H9 (cell line): ENCODE results near the gene CLDN10. TPM values are rescaled to one million over a fixed set of nuclear protein-coding genes. Genes with fewer than 3 reads are reported as not detected.

Experiments
- DNase-seq: peaks from one replicate; pipeline ENCODE4 v3.0.0-alpha.2; 2017
- H2AFZ ChIP-seq: one replicate; pipeline ENCODE4 v1.6.1; 2013; ENCODE audit warnings: mild to moderate bottlenecking, low read length, control low read depth, moderate library complexity
- H2AK5ac ChIP-seq: 2 replicates; pipeline ENCODE4 v1.6.1; 2013; ENCODE audit warnings: low read length, control low read depth, mixed read lengths; ENCODE audit not compliant: insufficient read length
- H2BK120ac ChIP-seq: one replicate; pipeline ENCODE4 v1.6.1; 2013; ENCODE audit warnings: low read depth, mild to moderate bottlenecking, low read length, control low read depth, inconsistent platforms; ENCODE audit not compliant: poor library complexity, severe bottlenecking
- H2BK12ac ChIP-seq: 2 replicates; pipeline ENCODE4 v1.6.1; 2013; ENCODE audit warnings: low read length, control low read depth, mixed read lengths, low read depth; ENCODE audit not compliant: insufficient read length
- H2BK15ac ChIP-seq: 2 replicates; pipeline ENCODE4 v1.6.1; 2013; ENCODE audit warnings: low read depth, low read length, control low read depth
- H2BK20ac ChIP-seq: one replicate; pipeline ENCODE4 v1.6.1; 2013; ENCODE audit warnings: low read depth, mild to moderate bottlenecking, low read length, control low read depth, inconsistent platforms; ENCODE audit not compliant: poor library complexity, severe bottlenecking
- H2BK5ac ChIP-seq: 2 replicates; pipeline ENCODE4 v1.6.1; 2013; ENCODE audit warnings: low read length, control low read depth, mixed read lengths; ENCODE audit not compliant: insufficient read length
- H3K14ac ChIP-seq: 2 replicates; pipeline ENCODE4 v1.6.1; 2013; ENCODE audit warnings: low read length, control low read depth; ENCODE audit not compliant: insufficient read depth
- H3K18ac ChIP-seq: 2 replicates; pipeline ENCODE4 v1.6.1; 2013; ENCODE audit warnings: low read depth, mild to moderate bottlenecking, mixed read lengths, low read length, control low read depth; ENCODE audit not compliant: insufficient read length
- H3K23ac ChIP-seq: 2 replicates; pipeline ENCODE4 v1.6.1; 2013; ENCODE audit warnings: low read length, control low read depth, mixed read lengths, low read depth; ENCODE audit not compliant: insufficient read length
- H3K23me2 ChIP-seq: 2 replicates; pipeline ENCODE4 v1.6.1; 2013; ENCODE audit warnings: low read depth, mild to moderate bottlenecking, mixed read lengths, low read length, control low read depth; ENCODE audit not compliant: insufficient read length, poor library complexity, severe bottlenecking
- H3K27ac ChIP-seq: 2 replicates; pipeline ENCODE4 v1.5.1; 2013; ENCODE audit warnings: low read length, control low read depth, mixed read lengths, low read depth; ENCODE audit not compliant: insufficient read length
- H3K27me3 ChIP-seq: 2 replicates; pipeline ENCODE4 v1.6.1; 2013; ENCODE audit warnings: low read length, control low read depth, inconsistent platforms; ENCODE audit not compliant: insufficient read depth
- H3K4ac ChIP-seq: 2 replicates; pipeline ENCODE4 v1.6.1; 2013; ENCODE audit warnings: low read depth, mild to moderate bottlenecking, control low read depth, inconsistent platforms, low read length, moderate library complexity
- H3K4me1 ChIP-seq: 2 replicates; pipeline ENCODE4 v1.6.1; 2013; ENCODE audit warnings: low read length, control low read depth, inconsistent platforms; ENCODE audit not compliant: insufficient read depth
- H3K4me2 ChIP-seq: 2 replicates; pipeline ENCODE4 v1.6.1; 2013; ENCODE audit warnings: low read length, control low read depth, mixed read lengths; ENCODE audit not compliant: insufficient read length, insufficient read depth
- H3K56ac ChIP-seq: 2 replicates; pipeline ENCODE4 v1.6.1; 2013; ENCODE audit warnings: low read depth, mild to moderate bottlenecking, mixed read lengths, low read length, control low read depth; ENCODE audit not compliant: insufficient read length
- H3K79me1 ChIP-seq: 2 replicates; pipeline ENCODE4 v1.6.1; 2013; ENCODE audit warnings: low read depth, mild to moderate bottlenecking, moderate library complexity, low read length, control low read depth, inconsistent platforms; ENCODE audit not compliant: insufficient read depth, poor library complexity, severe bottlenecking
- H3K79me2 ChIP-seq: 2 replicates; pipeline ENCODE4 v1.6.1; 2013; ENCODE audit warnings: low read length, control low read depth, inconsistent platforms; ENCODE audit not compliant: insufficient read depth
- H3K9ac ChIP-seq: 2 replicates; pipeline ENCODE4 v1.6.1; 2013; ENCODE audit warnings: low read length, control low read depth, mixed read lengths; ENCODE audit not compliant: insufficient read length; ENCODE audit errors: extremely low read depth
- H3K9me3 ChIP-seq: one replicate; pipeline ENCODE4 v1.6.1; 2013; ENCODE audit warnings: low read depth, low read length, inconsistent platforms; ENCODE audit not compliant: control insufficient read depth
- H3T11ph ChIP-seq: one replicate; pipeline ENCODE4 v1.6.1; 2013; ENCODE audit warnings: mild to moderate bottlenecking, low read length, control low read depth, inconsistent platforms
- H4K20me1 ChIP-seq: one replicate; pipeline ENCODE4 v1.6.1; 2013; ENCODE audit not compliant: control insufficient read depth, insufficient read length, insufficient read depth
- H4K5ac ChIP-seq: 2 replicates; pipeline ENCODE4 v1.6.1; 2013; ENCODE audit warnings: low read depth, mild to moderate bottlenecking, mixed read lengths, low read length, control low read depth; ENCODE audit not compliant: insufficient read length
- H4K8ac ChIP-seq: replicated peaks from 2 replicates; pipeline ENCODE4 v1.6.1; 2013; ENCODE audit warnings: low read length, control low read depth, mixed read lengths, low read depth; ENCODE audit not compliant: insufficient read length
- H4K91ac ChIP-seq: 2 replicates; pipeline ENCODE4 v1.6.1; 2013; ENCODE audit warnings: low read depth, mild to moderate bottlenecking, moderate library complexity, mixed read lengths, low read length, control low read depth; ENCODE audit not compliant: insufficient read length
- H3K27ac Mint-ChIP-seq, 3 experiments: 2 replicates in 2 of 3; 3 replicates in 1 of 3; pipeline ENCODE4 v1.8.0; 2020 to 2021; ENCODE audit warnings: mixed read lengths in 3 of 3, mild to moderate bottlenecking in 1 of 3, moderate library complexity in 1 of 3
- H3K27me3 Mint-ChIP-seq: 2 replicates; pipeline ENCODE4 v1.8.0; 2021; ENCODE audit warnings: low read depth, mild to moderate bottlenecking, moderate library complexity, mixed read lengths
- H3K36me3 Mint-ChIP-seq, 3 experiments: 2 replicates in 2 of 3; 3 replicates in 1 of 3; pipeline ENCODE4 v1.8.0; 2020 to 2021; ENCODE audit warnings: low read depth in 3 of 3, mixed read lengths in 3 of 3; ENCODE audit not compliant: insufficient read depth in 1 of 3
- H3K4me1 Mint-ChIP-seq, 2 experiments: 2 replicates each; pipeline ENCODE4 v1.8.0; 2020; ENCODE audit warnings: mixed read lengths in 2 of 2
- H3K4me3 Mint-ChIP-seq, 2 experiments: 2 replicates in 1 of 2; 3 replicates in 1 of 2; pipeline ENCODE4 v1.8.0; 2020 to 2021; ENCODE audit warnings: mild to moderate bottlenecking in 2 of 2, mixed read lengths in 2 of 2, moderate library complexity in 1 of 2
- H3K9me3 Mint-ChIP-seq, 2 experiments: 2 replicates in 1 of 2; 3 replicates in 1 of 2; pipeline ENCODE4 v1.8.0; 2020; ENCODE audit warnings: mild to moderate bottlenecking in 2 of 2, mixed read lengths in 2 of 2, moderate library complexity in 1 of 2
- WGBS: extraction: QIAGEN DNeasy Blood & Tissue Kit; methylation state at CpG from one replicate; pipeline ENCODE4 v1.1.7; 2013; ENCODE audit warnings: missing lambda C conversion rate, low lambda C conversion rate, mixed read lengths; ENCODE audit not compliant: insufficient read length; ENCODE audit errors: extremely low coverage; 5-methylcytosine and 5-hydroxymethylcytosine counted together
- total RNA-seq: library from RNA; stranded (reverse); gene quantifications from 2 replicates; pipeline ENCODE4 v1.2.1, GENCODE V29; 2021
- TF ChIP-seq, protein P1 (sequence below): fragments of 200-600 bp; sonication (generic); conservative IDR thresholded peaks from 3 replicates; pipeline ENCODE4 v1.8.0; 2021; ENCODE audit warnings: antibody characterized with exemption, mild to moderate bottlenecking

The CLDN10 gene
- total RNA-seq, 1 experiment from 2014 or later: 20.7 TPM

GRCh38 chr13:95535243-95535642 is 17.3 kb upstream of the CLDN10 start:
- H2BK12ac ChIP-seq: no peak overlapping the region
- no peak overlapping the region for H3K4me3 Mint-ChIP-seq
- no peaks in the 10 kb centered on the region for H3K27me3 ChIP-seq
- no peaks in the 10 kb centered on the region for H3K79me1 ChIP-seq
- no peak overlapping the region for H3K9ac ChIP-seq
- no peak overlapping the region for H3K27ac ChIP-seq
- no peaks in the 10 kb centered on the region for H3K9me3 Mint-ChIP-seq
- no peaks in the 10 kb centered on the region for H3K79me2 ChIP-seq
- H3K27me3 Mint-ChIP-seq: no peaks in the 10 kb centered on the region
- TF ChIP-seq, protein P1, sequence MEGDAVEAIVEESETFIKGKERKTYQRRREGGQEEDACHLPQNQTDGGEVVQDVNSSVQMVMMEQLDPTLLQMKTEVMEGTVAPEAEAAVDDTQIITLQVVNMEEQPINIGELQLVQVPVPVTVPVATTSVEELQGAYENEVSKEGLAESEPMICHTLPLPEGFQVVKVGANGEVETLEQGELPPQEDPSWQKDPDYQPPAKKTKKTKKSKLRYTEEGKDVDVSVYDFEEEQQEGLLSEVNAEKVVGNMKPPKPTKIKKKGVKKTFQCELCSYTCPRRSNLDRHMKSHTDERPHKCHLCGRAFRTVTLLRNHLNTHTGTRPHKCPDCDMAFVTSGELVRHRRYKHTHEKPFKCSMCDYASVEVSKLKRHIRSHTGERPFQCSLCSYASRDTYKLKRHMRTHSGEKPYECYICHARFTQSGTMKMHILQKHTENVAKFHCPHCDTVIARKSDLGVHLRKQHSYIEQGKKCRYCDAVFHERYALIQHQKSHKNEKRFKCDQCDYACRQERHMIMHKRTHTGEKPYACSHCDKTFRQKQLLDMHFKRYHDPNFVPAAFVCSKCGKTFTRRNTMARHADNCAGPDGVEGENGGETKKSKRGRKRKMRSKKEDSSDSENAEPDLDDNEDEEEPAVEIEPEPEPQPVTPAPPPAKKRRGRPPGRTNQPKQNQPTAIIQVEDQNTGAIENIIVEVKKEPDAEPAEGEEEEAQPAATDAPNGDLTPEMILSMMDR: no peak
- H3K4ac ChIP-seq: no peak overlapping the region
- DNase-seq: no peak
- no peak overlapping the region for H2AK5ac ChIP-seq
- H3K36me3 Mint-ChIP-seq: no peaks in the 10 kb centered on the region
- H2AFZ ChIP-seq: no peak overlapping the region
- no peak overlapping the region for H2BK120ac ChIP-seq
- WGBS: no CpG with 5 or more reads among the region's 3 CpGs
- no peak overlapping the region for H3T11ph ChIP-seq
- H3K4me1 Mint-ChIP-seq: peaks cover 23 to 24% of the 10 kb centered on the region in 2 experiments
- H2BK15ac ChIP-seq: no peak overlapping the region
- no peak overlapping the region for H3K56ac ChIP-seq
- no peak overlapping the region for H3K14ac ChIP-seq
- no peak overlapping the region for H3K18ac ChIP-seq
- no peak overlapping the region for H2BK20ac ChIP-seq
- H3K23me2 ChIP-seq: no peaks in the 10 kb centered on the region
- no peak overlapping the region for H3K27ac Mint-ChIP-seq
- H3K23ac ChIP-seq: no peak overlapping the region
- no peaks in the 10 kb centered on the region for H3K9me3 ChIP-seq
- H4K5ac ChIP-seq: no peak overlapping the region
- no peak overlapping the region for H4K8ac ChIP-seq
- no peak overlapping the region for H4K91ac ChIP-seq
- no peaks in the 10 kb centered on the region for H4K20me1 ChIP-seq
- no peak overlapping the region for H2BK5ac ChIP-seq
- H3K4me1 ChIP-seq: no peaks in the 10 kb centered on the region
- H3K4me2 ChIP-seq: no peak overlapping the region
